Activated T-cell treated with anti-CD3 and anti-CD28 coated beads, Interleukin-2, amount 50 U/mL, for 24 hours (primary cell): ENCODE results near the gene TMEM37.
"Not testable (repeated sequence)": the region's sequence is repeated elsewhere in the genome, so short reads cannot be mapped to it uniquely, and the experiment has no call there.

Experiments used
- DNase-seq: peaks from one replicate; pipeline ENCODE4 v3.0.0-alpha.2; 2020
- H3K27ac Mint-ChIP-seq: 2 replicates; pipeline ENCODE4 v1.8.0; 2020; ENCODE audit warnings: mild to moderate bottlenecking, mixed read lengths
- H3K27me3 Mint-ChIP-seq: 2 replicates; pipeline ENCODE4 v1.8.0; 2020; ENCODE audit warnings: mixed read lengths
- H3K36me3 Mint-ChIP-seq: 2 replicates; pipeline ENCODE4 v1.8.0; 2020; ENCODE audit warnings: low read depth, mixed read lengths
- H3K4me1 Mint-ChIP-seq: 2 replicates; pipeline ENCODE4 v1.8.0; 2020; ENCODE audit warnings: low read depth, mixed read lengths
- H3K4me3 Mint-ChIP-seq: 2 replicates; pipeline ENCODE4 v1.8.0; 2020; ENCODE audit warnings: mild to moderate bottlenecking, moderate library complexity, mixed read lengths
- H3K9me3 Mint-ChIP-seq: 2 replicates; pipeline ENCODE4 v1.8.0; 2020; ENCODE audit warnings: mixed read lengths

TMEM37 gene, protein sequence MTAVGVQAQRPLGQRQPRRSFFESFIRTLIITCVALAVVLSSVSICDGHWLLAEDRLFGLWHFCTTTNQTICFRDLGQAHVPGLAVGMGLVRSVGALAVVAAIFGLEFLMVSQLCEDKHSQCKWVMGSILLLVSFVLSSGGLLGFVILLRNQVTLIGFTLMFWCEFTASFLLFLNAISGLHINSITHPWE

DNA sequence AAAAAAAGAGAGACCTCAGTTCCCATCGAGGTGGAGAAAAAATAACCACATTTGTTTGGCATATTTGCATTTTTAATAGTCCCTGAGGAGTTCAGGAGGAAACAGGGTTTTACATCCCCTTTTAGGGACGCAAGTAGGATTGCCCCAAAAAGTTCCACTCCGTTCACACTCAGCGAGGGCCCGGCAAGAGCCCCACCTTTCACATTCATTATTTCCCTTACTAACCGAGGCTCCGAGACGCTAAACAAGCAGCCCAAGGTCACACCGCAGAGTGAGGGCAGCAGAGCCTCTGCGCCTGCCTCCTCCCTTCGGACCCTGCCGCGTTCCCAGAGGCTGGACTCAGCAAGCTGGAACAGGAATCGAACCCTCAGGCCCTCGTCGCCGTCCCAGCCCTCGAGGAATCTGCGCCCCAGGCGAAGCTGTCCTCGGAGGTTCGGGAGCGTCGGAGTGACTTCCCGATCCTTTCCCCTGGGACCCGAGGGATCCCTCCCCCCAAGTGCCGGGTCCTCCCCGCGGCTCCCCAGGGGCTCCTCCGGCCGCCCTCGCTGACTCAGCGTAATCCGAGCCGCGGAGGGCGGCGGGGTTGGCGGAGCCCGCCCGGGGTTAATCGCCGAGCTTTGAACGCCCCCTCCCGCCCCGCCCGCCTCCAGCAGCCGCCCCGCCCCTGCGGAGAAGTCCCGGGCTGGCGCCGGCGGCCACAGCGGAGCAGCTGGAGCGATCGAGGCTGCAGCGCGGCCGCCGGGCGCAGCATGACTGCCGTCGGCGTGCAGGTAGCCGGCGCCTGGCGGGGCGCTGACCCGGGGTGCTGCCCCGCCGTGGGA, at the start of gene TMEM37:
Gene TMEM37 (plus strand): TSS at position 700 of the 821 bp plus-strand sequence. CDS start 50 bp downstream, at position 750.
- DNase-seq, result no peak
- H3K36me3 Mint-ChIP-seq, result no peaks in the 10 kb centered on the region

DNA sequence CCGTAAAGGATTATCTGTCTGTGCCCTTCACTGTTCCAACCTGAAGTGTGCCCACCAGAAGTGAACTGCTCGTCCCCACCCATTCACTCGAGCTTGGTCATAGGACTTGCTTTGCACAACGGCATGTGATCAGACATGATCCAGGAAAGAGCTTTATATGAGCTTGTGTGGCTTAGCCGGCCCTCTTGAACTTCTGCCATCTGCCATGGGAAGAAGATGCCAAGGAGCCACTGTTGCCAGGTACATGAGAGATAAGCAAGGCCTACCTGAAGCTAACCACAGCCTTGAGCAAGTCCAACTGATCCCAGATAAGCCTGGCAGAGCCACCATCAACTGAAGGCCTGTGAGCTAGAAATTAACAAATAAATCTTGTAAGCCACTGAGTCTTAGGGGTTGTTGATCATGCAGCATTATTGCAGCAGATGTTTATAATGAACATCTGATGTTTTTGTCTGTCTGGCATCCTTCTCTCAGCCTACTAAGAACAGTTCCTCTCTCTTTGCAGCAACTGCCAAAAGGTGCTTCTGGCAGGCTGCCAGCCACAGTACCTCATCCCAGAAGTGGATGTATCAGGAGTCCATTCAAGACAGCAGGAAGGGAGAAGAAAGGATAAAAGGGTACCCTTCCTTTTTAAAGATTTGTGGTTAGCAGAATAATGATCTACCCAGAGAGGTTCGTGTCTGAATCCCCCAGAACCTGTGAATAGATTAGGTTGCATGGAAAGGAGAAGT, 48.1 kb upstream of the TMEM37 start:
- H3K27me3 Mint-ChIP-seq, result peaks cover 11% of the 10 kb centered on the region
- H3K36me3 Mint-ChIP-seq, result no peaks in the 10 kb centered on the region
- no peaks in the 10 kb centered on the region for H3K9me3 Mint-ChIP-seq
- no peak overlapping the region for H3K27ac Mint-ChIP-seq
- DNase-seq, result no peak
- H3K4me1 Mint-ChIP-seq, result peaks cover 8% of the 10 kb centered on the region
- no peak overlapping the region for H3K4me3 Mint-ChIP-seq

More for the DNA sequence above, at the start of gene TMEM37:
- Mint-ChIP-seq H3K4me3 (peak within 1 kb of the TSS; percentile 52), H3K27me3 (peaks cover 73% of the 10 kb centered on the region), H3K9me3 (no peaks in the 10 kb centered on the region), H3K4me1 (peaks cover 9% of the 10 kb centered on the region), H3K27ac (no peak within 1 kb of the TSS)

DNA sequence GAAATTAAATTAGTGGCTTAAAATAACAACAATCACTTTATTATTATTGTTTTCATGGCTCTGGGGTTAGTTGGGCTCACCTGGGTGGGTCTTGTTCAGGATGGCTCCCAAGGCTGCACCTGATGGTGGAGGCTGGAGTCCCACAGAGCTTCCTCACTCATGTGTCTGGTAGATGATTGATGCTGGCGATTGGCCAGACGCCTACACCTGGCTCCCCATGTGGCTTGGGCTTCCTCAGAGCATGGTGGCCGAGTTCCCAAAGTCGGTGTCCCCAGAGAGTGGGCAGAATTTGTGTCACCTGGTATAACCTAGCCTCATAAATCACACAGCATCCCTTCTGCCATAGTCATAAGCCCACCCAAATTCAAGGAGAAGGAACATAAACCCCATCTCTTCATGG, 46.7 kb upstream of the TMEM37 start:
- peaks cover 8% of the 10 kb centered on the region for H3K4me1 Mint-ChIP-seq
- H3K36me3 Mint-ChIP-seq, result no peaks in the 10 kb centered on the region
- H3K9me3 Mint-ChIP-seq, result no peaks in the 10 kb centered on the region
- DNase-seq, result no peak
- peaks cover 19% of the 10 kb centered on the region for H3K27me3 Mint-ChIP-seq
- no peak overlapping the region for H3K27ac Mint-ChIP-seq
- no peak overlapping the region for H3K4me3 Mint-ChIP-seq

DNA sequence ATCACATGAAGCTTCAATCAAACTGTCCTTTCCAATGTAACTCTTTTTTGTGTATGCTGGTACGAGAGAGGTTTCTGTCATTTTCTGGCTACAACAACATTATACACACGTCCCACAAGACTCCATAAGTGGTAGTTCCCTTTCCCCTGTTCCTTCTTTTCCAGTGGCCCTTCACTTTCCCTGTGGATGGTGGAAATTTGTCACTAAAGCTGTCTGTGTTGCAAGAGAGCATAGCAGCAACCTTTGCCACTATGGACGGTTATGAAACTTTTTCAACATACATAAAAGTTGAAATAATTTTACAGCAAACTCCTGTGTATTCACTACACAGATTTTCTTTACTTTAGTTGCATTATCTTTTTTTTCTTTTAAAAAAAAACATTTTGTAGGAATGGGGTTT, 46.2 kb upstream of the TMEM37 start:
- H3K36me3 Mint-ChIP-seq, result no peaks in the 10 kb centered on the region
- DNase-seq, result no peak
- H3K4me3 Mint-ChIP-seq, result no peak overlapping the region
- no peak overlapping the region for H3K27ac Mint-ChIP-seq
- H3K27me3 Mint-ChIP-seq, result peaks cover 19% of the 10 kb centered on the region
- H3K9me3 Mint-ChIP-seq, result no peaks in the 10 kb centered on the region
- peaks cover 8% of the 10 kb centered on the region for H3K4me1 Mint-ChIP-seq

DNA sequence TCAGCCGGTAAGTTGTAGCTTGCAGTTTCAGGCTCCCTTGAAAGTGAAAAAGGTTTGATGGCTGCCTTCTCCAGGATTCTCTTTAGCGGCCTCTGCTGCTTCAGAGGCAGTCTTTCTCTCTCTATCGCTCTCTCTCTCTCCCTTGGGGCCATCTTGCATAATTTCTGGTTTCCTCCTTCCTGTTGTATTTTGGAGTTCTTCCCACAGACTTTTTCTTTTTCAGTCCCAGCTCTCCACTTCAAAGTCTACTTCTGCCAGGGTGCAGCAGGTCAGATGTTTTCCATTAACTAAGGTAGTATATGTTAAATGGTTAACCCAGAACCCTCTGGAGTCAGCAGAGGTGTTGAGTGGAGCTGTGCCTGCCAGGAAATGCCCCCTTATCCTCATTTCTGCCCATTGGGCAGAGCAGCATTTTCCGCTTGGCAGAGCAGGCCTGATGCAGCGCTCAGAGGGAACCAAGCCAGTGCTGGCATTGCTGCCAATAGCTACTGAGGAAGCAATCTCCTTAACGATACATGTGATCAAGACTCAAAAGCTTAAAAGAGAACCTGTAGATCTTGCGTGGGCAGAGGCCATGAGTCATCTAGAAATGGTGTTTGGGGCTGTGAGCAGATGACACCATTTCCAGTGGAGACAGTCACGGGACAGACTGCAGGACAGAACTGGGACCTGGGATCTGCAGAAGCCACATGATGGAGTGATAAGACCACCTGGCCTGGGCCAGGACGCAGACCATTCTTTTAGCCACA, 44.1 kb upstream of the TMEM37 start:
- no peak overlapping the region for H3K27ac Mint-ChIP-seq
- no peak for DNase-seq

DNA sequence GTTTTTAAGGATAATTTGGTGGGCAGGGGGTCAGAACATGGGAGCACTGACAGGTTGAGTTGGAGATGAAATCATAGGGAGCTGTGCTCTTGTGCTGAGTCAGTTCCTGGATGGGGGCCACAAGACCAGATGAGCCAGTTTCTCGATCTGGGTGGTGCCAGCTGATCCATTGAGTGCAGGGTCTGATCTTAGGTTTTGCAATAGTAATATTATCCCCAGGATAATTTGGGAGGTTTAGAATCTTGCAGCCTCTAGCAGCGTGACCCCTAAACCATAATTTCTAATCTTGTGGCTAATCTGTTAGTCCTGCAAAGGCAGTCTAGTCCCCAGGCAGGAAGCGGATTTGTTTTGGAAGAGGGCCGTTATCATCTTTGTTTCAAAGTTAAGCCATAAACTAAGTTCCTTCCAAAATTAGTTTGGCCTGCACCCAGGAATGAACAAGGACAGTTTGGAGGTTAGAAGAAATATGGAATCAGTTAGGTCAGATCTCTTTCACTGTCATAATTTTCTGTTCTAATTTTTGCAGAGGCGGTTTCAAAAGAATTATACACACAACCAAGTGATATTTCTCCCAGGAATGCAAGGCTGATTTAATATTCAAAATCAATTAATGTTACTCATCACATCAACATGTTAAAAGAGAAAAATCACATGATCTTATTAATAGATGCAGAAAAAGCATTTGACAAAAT, 41.9 kb upstream of the TMEM37 start:
- Mint-ChIP-seq H3K27me3 (peaks cover 15% of the 10 kb centered on the region), H3K9me3 (no peaks in the 10 kb centered on the region)
- DNase-seq, result no peak

More for the DNA sequence above, 44.1 kb upstream of the TMEM37 start:
- Mint-ChIP-seq H3K4me1 (peaks cover 8% of the 10 kb centered on the region), H3K4me3 (no peak overlapping the region), H3K9me3 (no peaks in the 10 kb centered on the region), H3K36me3 (no peaks in the 10 kb centered on the region), H3K27me3 (peaks cover 19% of the 10 kb centered on the region)

DNA sequence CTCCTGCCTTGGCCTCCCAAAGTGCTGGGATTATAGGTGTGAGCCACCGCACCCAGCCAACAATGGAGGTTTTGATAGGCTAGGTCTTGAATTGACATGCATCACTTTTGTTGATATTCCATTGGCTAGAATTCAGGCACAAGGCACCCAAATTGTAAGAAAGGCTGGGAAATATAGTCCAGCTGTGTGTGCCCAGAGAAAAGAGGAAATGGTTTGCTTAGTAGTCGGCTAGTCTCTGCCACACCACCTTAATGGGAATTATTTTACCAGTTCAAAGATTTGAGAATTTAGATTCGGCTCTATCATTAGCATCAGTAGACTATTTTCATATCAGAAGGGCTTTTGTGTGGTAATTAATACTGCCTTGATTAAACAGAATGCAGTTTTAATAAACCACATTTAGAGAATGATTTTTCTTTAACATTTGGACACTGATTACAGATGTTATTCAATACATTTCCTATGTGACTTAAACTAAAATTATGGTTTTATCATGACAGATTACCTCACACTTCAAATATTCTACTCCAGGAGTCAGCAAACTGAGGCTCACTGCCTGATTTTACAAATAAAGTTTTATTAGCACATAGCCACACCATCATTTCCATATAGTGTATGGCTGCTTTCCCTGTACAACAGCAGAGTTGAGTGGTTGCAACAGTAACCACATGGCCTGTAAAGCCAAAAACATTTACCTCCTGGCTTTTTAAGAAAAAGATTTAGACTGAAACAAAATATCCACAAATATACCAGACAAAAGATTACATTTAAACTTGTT, 37.5 kb upstream of the TMEM37 start:
- Mint-ChIP-seq H3K4me3 (no peak overlapping the region), H3K27me3 (peaks cover 7% of the 10 kb centered on the region), H3K27ac (no peak overlapping the region), H3K36me3 (no peaks in the 10 kb centered on the region), H3K9me3 (no peaks in the 10 kb centered on the region), H3K4me1 (no peaks in the 10 kb centered on the region)
- DNase-seq, result no peak

More for the DNA sequence above, 41.9 kb upstream of the TMEM37 start:
- H3K4me3 Mint-ChIP-seq, result no peak overlapping the region
- H3K36me3 Mint-ChIP-seq, result no peaks in the 10 kb centered on the region
- H3K27ac Mint-ChIP-seq, result no peak overlapping the region
- peaks cover 8% of the 10 kb centered on the region for H3K4me1 Mint-ChIP-seq

DNA sequence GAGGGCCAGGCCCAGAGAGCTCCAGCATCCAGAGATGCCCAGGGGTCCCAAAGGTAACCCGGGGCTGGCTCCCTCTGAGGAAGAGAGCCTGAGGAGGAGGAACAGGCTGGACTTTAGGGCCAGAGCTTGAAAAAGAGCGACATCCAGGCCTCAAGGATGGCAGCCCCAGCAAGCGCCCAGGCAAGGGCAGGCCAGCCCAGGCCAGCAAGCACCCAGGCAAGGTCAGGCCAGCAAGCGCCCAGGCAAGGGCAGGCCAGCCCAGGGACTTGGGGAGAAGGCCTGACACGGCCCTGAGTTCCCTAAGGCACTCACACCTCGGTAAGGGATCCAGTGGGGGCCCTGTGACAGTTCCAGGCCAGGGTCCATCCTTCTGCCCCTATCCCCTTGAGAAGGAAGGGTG, 34.5 kb upstream of the TMEM37 start:
- Mint-ChIP-seq H3K36me3 (no peaks in the 10 kb centered on the region), H3K9me3 (no peaks in the 10 kb centered on the region), H3K27ac (no peak overlapping the region), H3K27me3 (peaks cover 8% of the 10 kb centered on the region), H3K4me3 (no peak overlapping the region), H3K4me1 (no peaks in the 10 kb centered on the region)
- no peak for DNase-seq

DNA sequence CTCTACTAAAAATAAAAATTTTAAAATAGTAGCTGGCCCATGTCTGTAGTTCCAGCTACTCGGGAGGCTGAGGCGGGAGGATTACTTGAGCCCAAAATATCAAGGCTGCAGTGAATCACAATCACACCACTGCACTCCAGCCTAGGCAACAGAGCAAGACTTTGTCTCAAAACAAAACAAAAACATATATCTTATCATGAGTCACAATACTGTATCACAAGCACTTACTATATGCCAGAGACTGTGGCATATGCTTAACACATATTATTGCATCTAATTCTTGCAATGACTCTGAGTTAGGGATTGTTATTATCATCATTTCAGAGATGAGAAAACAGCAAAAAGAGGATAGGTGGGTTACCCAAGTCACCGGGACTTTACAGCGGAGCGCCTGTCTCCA, 29.5 kb upstream of the TMEM37 start:
- H3K9me3 Mint-ChIP-seq, result no peaks in the 10 kb centered on the region
- H3K4me3 Mint-ChIP-seq, result no peak overlapping the region
- H3K4me1 Mint-ChIP-seq, result no peaks in the 10 kb centered on the region
- peaks cover 8% of the 10 kb centered on the region for H3K27me3 Mint-ChIP-seq
- DNase-seq, result no peak
- H3K36me3 Mint-ChIP-seq, result no peaks in the 10 kb centered on the region
- H3K27ac Mint-ChIP-seq, result no peak overlapping the region

DNA sequence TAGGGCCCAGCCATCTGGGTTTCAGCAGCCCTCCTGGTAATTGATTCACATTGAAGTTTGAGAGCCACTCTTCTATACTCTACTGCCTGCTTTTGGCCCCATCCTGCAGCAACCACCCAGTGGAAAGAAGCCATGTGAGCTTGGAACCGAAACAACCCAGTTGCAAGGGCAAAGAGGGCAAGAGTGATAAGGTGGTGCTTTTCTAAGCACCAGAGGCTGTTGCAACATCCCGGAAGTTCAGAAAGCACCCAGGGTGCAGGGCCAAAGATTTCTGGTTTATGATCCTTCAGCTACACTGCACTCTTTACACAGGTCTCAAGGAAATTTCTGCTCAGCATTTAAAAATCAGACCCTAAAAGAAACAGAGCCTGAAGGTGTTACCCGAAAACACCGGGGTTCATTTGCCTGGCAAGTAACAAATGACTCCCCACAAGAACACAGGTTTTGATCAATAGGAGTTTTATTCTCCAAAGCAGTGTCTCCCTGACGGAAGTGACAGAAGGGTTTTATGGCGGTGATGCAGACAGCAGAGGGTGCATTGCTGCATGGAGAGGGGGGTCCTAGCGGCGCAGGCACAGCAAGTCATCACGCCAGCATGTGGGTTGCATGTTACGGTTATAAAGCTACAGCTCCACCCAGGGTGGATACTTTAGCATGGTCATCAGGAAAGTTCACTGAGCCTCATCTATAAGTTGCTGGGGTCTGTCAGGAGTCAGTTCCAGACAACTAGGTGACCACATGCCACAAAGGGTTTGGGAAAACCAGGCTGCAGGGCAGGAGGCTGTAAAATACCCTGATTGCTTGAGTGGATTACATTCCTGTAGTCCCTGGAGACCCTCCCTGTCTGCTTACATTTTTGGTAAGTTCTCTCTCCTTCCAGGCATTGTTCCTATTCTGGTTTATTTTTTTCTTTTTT, 28.8 kb upstream of the TMEM37 start:
- H3K27ac Mint-ChIP-seq, result no peak overlapping the region
- no peak overlapping the region for H3K4me3 Mint-ChIP-seq
- H3K36me3 Mint-ChIP-seq, result no peaks in the 10 kb centered on the region
- H3K4me1 Mint-ChIP-seq, result no peaks in the 10 kb centered on the region
- H3K9me3 Mint-ChIP-seq, result no peaks in the 10 kb centered on the region
- peaks cover 8% of the 10 kb centered on the region for H3K27me3 Mint-ChIP-seq
- DNase-seq, result no peak

DNA sequence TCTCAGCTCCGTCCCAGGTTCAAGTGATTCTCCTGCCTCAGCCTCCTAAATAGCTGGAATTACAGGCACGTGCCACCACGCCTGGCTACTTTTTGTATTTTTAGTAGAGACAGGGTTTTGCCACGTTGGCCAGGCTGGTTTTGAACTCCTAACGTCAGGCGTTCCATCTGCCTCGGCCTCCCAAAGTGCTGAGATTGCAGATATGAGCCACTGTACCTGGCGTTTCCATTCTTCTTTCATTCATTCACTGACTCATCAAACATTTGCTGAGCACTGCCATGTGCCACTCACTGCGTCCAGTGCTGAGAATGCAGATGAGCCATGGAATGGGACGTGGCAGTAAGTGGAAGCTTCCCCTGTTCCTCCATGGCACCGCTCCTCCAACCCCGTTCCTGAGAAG, 28.0 kb upstream of the TMEM37 start:
- not testable (repeated sequence) for H3K36me3 Mint-ChIP-seq, H3K27me3 Mint-ChIP-seq, DNase-seq, H3K9me3 Mint-ChIP-seq, H3K4me1 Mint-ChIP-seq, H3K27ac Mint-ChIP-seq, H3K4me3 Mint-ChIP-seq

DNA sequence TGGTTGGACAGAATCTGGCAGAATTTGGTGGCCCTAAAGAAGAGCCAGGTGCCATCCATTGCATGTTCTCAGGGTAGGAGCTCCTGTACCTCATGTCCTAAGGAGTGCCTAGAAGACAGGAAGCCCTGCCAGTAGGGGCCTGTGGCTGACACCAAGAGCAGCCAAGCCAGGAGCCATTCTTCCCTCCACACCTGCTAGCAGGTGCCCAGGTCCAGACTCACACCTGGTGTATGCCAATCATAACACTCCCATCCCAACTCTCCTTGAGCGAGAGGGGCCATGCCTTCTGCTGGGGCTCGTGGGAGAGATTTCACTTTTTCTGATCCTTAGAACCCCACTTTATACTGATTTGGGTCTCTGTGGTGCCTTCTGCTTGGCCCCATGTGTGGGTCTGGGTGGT, 26.5 kb upstream of the TMEM37 start:
- no peaks in the 10 kb centered on the region for H3K36me3 Mint-ChIP-seq
- peaks cover 5% of the 10 kb centered on the region for H3K27me3 Mint-ChIP-seq
- H3K9me3 Mint-ChIP-seq, result no peaks in the 10 kb centered on the region

More for the DNA sequence above, 26.5 kb upstream of the TMEM37 start:
- Mint-ChIP-seq H3K4me3 (no peak overlapping the region), H3K4me1 (no peaks in the 10 kb centered on the region), H3K27ac (no peak overlapping the region)
- DNase-seq, result no peak
